Measurements from ENCODE around the gene KCNIP3.

KCNIP3 gene

GRCh38 chr2:95275151-95275515, 22.0 kb upstream of the KCNIP3 start:
- DNase-seq: no peak

- no peak for DNase-seq
Measured at GRCh38 chr2:95275601-95276243, 21.4 kb upstream of the KCNIP3 start.

GRCh38 chr2:95276244-95276887, 20.8 kb upstream of the KCNIP3 start:
- DNase-seq: no peak

- DNase-seq: no peak
Measured at GRCh38 chr2:95276888-95277245, 20.3 kb upstream of the KCNIP3 start.

GRCh38 chr2:95277246-95277906, 19.8 kb upstream of the KCNIP3 start:
- DNase-seq: no peak

GRCh38 chr2:95278051-95278471, 19.1 kb upstream of the KCNIP3 start:
- no peak for DNase-seq

- DNase-seq: no peak
Measured at GRCh38 chr2:95278637-95279225, 18.4 kb upstream of the KCNIP3 start.

GRCh38 chr2:95279435-95280035, 17.6 kb upstream of the KCNIP3 start:
- DNase-seq: no peak

GRCh38 chr2:95281071-95281470, 16.1 kb upstream of the KCNIP3 start:
- DNase-seq: no peak

GRCh38 chr2:95281786-95282185, 15.4 kb upstream of the KCNIP3 start:
- no peak for DNase-seq

GRCh38 chr2:95282458-95282857, 14.7 kb upstream of the KCNIP3 start:
- DNase-seq: no peak

- DNase-seq: no peak
Measured at GRCh38 chr2:95283562-95283961, 13.6 kb upstream of the KCNIP3 start.

GRCh38 chr2:95284886-95285541, 12.1 kb upstream of the KCNIP3 start:
- no peak for DNase-seq

- DNase-seq: no peak
Measured at GRCh38 chr2:95285542-95285932, 11.6 kb upstream of the KCNIP3 start.

- DNase-seq: no peak
Measured at GRCh38 chr2:95287336-95287735, 9.8 kb upstream of the KCNIP3 start.

GRCh38 chr2:95287806-95288205, 9.3 kb upstream of the KCNIP3 start:
- no peak for DNase-seq

- no peak for DNase-seq
Measured at GRCh38 chr2:95289253-95289652, 7.9 kb upstream of the KCNIP3 start.

GRCh38 chr2:95291222-95291621, 5.9 kb upstream of the KCNIP3 start:
- no peak for DNase-seq

- DNase-seq: no peak
Measured at GRCh38 chr2:95292623-95293260, 4.4 kb upstream of the KCNIP3 start.

- DNase-seq: no peak
Measured at GRCh38 chr2:95294579-95295250, 2.4 kb upstream of the KCNIP3 start.

- DNase-seq: no peak
Measured at GRCh38 chr2:95295376-95295775, 1.8 kb upstream of the KCNIP3 start.

- DNase-seq: no peak
Measured at GRCh38 chr2:95296011-95296410, 1.1 kb upstream of the KCNIP3 start.
